Mucosa of descending colon (tissue), 3 donors: ENCODE results near the gene NKIRAS1. TPM values are rescaled to one million over a fixed set of nuclear protein-coding genes. Genes with fewer than 3 reads are reported as not detected.

Experiments used
- ATAC-seq: fragments of 200-7000 bp; cut with Tn5 transposase; one replicate; pipeline ENCODE4 v1.9.1; 2020; ENCODE audit warnings: mild to moderate bottlenecking, moderate library complexity
- DNase-seq, 3 donors: peaks; one replicate each; pipeline ENCODE4 v3.0.0-alpha.2; 2020
- H3K36me3 ChIP-seq: fragments of 200-600 bp; one replicate; pipeline ENCODE4 v1.8.0; 2021; ENCODE audit warnings: low read depth, mild to moderate bottlenecking
- H3K4me1 ChIP-seq: fragments of 200-600 bp; one replicate; pipeline ENCODE4 v1.8.0; 2021; ENCODE audit warnings: low read depth, mild to moderate bottlenecking
- H3K4me3 ChIP-seq: fragments of 200-600 bp; one replicate; pipeline ENCODE4 v1.8.0; 2021; ENCODE audit warnings: mild to moderate bottlenecking
- H3K9me3 ChIP-seq: fragments of 200-600 bp; one replicate; pipeline ENCODE4 v1.8.0; 2021; ENCODE audit warnings: mild to moderate bottlenecking
- intact Hi-C, 2 donors: fragments of 100-400 bp; cut with DNase I in 1 of 2; cut with micrococcal nuclease in 1 of 2; formaldehyde crosslinking; loops; one replicate each; pipeline versions ENCODE4 v1.11.0 to v1.11.1; 2022; cut with DNase I, micrococcal nuclease
- total RNA-seq, 3 donors: library from RNA; stranded (reverse); fragmentation: NEBNext Ultra II Directional in 2 of 3; extraction: Animal tissue kit (Norgen Biotek cat#: 25700) in 2 of 3; gene quantifications; one replicate each; pipeline versions ENCODE4 v1.2.1 to v1.2.4, GENCODE V29; 2021 to 2023
- TF ChIP-seq, protein P1 (sequence below): fragments of 200-600 bp; IDR thresholded peaks from one replicate; pipeline ENCODE4 v1.8.0; 2022; ENCODE audit warnings: antibody characterized with exemption, mild to moderate bottlenecking
- donor health status: DM: no; HTN: no; CAD: no; lungs with moderate emphysema.
- donor health status: DM: no; HTN: no; CAD: no.
- donor health status: DM: no; HTN: yes; CAD: no.

Gene NKIRAS1
- total RNA-seq, 3 donors from 2014 or later, result 3.5 to 15.0 (median 5.3) TPM

DNA sequence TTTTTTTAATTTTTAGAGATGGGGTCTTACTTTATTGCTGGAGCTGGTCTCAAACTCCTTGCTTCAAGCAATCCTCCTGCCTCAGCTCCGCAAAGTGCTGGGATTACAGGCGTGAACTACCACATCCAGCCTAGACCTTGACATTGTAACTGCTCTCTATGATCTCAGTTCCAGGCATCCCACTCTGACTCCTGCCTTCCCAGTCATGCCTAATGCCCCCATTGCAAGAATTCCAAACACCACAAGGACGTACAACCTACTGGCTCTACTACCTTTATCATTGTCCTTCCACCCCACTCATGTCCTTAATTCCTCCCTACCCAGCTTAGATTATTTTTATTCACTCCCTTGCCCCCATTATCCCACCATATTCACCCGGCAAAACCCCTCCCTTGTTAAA is 21.6 kb downstream of the NKIRAS1 start:
- no peaks in the 10 kb centered on the region for H3K36me3 ChIP-seq
- DNase-seq (no peak), ATAC-seq (no peak)
- intact Hi-C loops, result no loop called here
- no peaks in the 10 kb centered on the region for H3K4me1 ChIP-seq
- TF ChIP-seq, protein P1, sequence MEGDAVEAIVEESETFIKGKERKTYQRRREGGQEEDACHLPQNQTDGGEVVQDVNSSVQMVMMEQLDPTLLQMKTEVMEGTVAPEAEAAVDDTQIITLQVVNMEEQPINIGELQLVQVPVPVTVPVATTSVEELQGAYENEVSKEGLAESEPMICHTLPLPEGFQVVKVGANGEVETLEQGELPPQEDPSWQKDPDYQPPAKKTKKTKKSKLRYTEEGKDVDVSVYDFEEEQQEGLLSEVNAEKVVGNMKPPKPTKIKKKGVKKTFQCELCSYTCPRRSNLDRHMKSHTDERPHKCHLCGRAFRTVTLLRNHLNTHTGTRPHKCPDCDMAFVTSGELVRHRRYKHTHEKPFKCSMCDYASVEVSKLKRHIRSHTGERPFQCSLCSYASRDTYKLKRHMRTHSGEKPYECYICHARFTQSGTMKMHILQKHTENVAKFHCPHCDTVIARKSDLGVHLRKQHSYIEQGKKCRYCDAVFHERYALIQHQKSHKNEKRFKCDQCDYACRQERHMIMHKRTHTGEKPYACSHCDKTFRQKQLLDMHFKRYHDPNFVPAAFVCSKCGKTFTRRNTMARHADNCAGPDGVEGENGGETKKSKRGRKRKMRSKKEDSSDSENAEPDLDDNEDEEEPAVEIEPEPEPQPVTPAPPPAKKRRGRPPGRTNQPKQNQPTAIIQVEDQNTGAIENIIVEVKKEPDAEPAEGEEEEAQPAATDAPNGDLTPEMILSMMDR, result no peak
- H3K9me3 ChIP-seq, result no peaks in the 10 kb centered on the region
- H3K4me3 ChIP-seq, result no peak overlapping the region

DNA sequence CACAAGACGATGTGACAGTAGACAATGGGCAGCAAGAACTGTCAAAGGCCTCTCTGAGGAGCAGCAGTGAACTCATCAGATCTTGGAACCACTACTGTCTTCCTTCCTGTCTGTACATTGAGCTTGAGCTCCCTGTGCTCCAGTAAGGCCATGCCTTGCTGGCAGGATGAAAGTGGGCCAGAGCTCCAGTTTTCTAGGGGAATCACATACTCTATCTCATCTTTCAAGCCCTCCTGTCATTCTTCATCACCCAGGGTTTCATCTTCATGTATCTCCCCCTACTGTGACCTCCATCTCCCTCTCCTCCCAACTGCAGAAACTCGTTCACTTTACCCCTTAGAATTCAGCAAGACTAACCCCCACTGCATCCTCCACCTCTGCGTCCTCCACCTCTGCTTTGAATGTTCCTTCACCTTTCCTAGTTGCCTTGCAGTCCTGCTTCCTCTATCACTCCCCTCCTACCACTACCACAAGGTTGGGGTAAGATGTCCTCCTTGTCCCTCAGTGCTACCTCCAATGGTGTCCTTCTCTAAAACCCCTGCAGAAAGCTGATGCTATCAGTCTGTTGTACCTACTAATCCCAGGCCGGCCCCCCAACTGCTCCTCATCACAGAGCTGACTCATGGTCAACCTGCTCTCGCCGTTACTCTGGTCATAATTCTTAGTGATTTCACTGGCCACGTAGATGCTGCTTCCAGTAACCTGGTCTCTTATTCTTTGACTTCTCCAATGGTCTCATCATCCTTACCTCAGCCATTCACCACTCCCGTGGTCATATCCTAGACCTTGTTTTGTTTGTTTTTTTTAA is 22.3 kb downstream of the NKIRAS1 start:
- Histone ChIP-seq H3K9me3 (no peaks in the 10 kb centered on the region), H3K4me1 (no peaks in the 10 kb centered on the region), H3K36me3 (no peaks in the 10 kb centered on the region), H3K4me3 (no peak overlapping the region)
- ATAC-seq, result no peak
- no peak for DNase-seq
- intact Hi-C loops, result no loop called here
- TF ChIP-seq, protein P1, result no peak

DNA sequence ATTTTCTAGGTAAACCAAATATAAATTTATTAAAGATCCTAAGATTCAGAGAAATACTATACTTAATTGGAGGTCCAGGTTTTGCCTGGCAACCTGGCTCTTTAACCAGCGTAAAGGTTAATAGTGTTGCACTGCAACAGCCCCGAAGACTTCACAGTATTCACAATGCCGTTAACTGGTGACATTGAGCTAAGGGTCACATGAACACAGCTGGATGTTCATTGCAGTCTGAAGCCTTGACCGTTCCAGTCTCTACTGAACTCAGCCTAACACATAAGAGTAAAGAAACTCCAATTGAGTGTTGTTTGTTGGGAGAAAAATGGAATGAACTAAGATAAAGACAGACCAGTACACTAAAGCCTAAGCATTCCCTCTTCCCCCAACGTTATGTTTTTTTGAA is 26.8 kb downstream of the NKIRAS1 start:
- Histone ChIP-seq H3K9me3 (no peaks in the 10 kb centered on the region), H3K4me1 (no peaks in the 10 kb centered on the region), H3K4me3 (no peak overlapping the region), H3K36me3 (no peaks in the 10 kb centered on the region)
- TF ChIP-seq, protein P1, result no peak
- DNase-seq (no peak), ATAC-seq (no peak)
- intact Hi-C loops, result no loop called here

DNA sequence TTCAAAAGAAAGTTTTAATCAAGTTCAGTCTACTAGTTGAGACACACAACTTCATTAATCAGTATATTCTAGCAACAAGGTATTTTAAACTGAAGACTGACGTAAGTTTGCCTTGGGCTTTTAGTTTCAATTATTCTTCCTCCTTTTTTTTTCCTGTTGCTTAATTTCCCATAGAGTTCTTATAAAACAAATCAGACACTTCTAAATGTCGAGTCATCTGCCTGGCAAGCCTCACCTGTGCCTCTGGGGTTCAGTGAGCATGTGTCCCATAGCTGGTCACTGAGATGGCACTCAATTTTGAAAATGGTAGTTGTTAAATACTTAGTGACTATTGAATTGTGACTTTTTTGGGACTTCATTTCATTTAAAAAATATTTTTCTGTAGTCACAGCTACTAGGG is 27.4 kb downstream of the NKIRAS1 start:
- Histone ChIP-seq H3K36me3 (no peaks in the 10 kb centered on the region), H3K4me1 (no peaks in the 10 kb centered on the region), H3K9me3 (no peaks in the 10 kb centered on the region), H3K4me3 (no peak overlapping the region)
- TF ChIP-seq, protein P1, result no peak
- no peak for DNase-seq
- ATAC-seq, result no peak
- intact Hi-C loops, result no loop called here

DNA sequence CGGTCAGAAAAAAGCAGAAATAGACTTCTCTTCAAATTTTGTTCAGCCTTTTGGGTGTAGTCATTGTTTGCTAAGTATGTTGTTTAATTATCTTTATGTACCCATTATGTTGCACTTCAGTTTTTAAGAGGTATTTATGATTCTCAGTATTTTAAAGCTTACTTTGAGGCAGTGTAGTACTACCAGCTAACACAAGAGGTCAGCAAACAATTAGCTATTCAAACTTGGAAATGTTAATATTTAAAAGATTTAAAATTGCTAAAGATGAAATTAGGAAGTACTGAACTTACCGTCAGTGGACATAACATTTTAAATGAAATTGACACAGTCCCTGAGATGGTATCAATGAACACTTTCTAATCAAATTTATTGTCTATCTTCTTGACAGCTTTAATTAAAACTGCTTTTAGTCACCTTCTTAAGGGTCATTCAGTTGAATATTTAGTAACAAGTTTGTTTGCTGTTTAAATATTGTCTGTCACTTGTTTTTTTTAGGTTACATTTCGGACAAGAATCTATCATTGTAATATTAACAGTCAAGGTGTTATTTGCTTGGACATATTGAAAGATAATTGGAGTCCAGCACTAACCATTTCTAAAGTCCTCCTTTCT is 28.1 kb downstream of the NKIRAS1 start:
- no peaks in the 10 kb centered on the region for H3K4me1 ChIP-seq
- intact Hi-C loops, result no loop called here
- no peak overlapping the region for H3K4me3 ChIP-seq
- peak in 1 of 3 donors; percentile 38 for DNase-seq
- H3K9me3 ChIP-seq, result no peaks in the 10 kb centered on the region
- TF ChIP-seq, protein P1, result peak; percentile 69
- no peaks in the 10 kb centered on the region for H3K36me3 ChIP-seq
- ATAC-seq, result peak; percentile 48
